MG63 (cell line): ENCODE data around the gene TMEM39B. TPM values are rescaled to one million over a fixed set of nuclear protein-coding genes. Genes with fewer than 3 reads are reported as not detected.
"Not testable (repeated sequence)": the region's sequence is repeated elsewhere in the genome, so short reads cannot be mapped to it uniquely, and the experiment has no call there.

Source experiments
- DNase-seq: peaks from one replicate; pipeline ENCODE4 v3.0.0-alpha.2; 2020
- H3K27me3 ChIP-seq: fragments of 250-450 bp; sonication (Bioruptor Pico); 2 replicates; pipeline ENCODE4 v1.5.1; 2020; ENCODE audit warnings: mild to moderate bottlenecking, moderate library complexity
- H3K36me3 ChIP-seq: fragments of 250-450 bp; sonication (Bioruptor Pico); 2 replicates; pipeline ENCODE4 v1.5.1; 2020; ENCODE audit warnings: mild to moderate bottlenecking, moderate library complexity
- H3K4me3 ChIP-seq: fragments of 250-450 bp; sonication (Bioruptor Pico); 2 replicates; pipeline ENCODE4 v1.5.1; 2020; ENCODE audit warnings: mild to moderate bottlenecking, moderate library complexity
- H3K9me3 ChIP-seq: fragments of 250-450 bp; sonication (Bioruptor Pico); 2 replicates; pipeline ENCODE4 v1.5.1; 2020; ENCODE audit warnings: mild to moderate bottlenecking, moderate library complexity
- total RNA-seq: library from RNA; depleted of rRNA; stranded (reverse); fragments of >200 nt; shearing (Covaris generic); gene quantifications from 2 replicates; pipeline ENCODE4 v1.2.3, GENCODE V29; 2014; ENCODE audit warnings: low replicate concordance; rRNA removed

Gene TMEM39B
- total RNA-seq, 1 experiment from 2014 or later = 13.0 TPM

- DNase-seq = no peak
- Histone ChIP-seq H3K4me3 (no peak overlapping the region), H3K27me3 (no peaks in the 10 kb centered on the region), H3K36me3 (peaks cover 2% of the 10 kb centered on the region), H3K9me3 (no peaks in the 10 kb centered on the region)
Measured at GRCh38 chr1:32126770-32127169, 54.0 kb downstream of the TMEM39B start.

GRCh38 chr1:32127409-32128198 is 54.9 kb downstream of the TMEM39B start:
- no peak overlapping the region for H3K4me3 ChIP-seq
- peaks cover 5% of the 10 kb centered on the region for H3K36me3 ChIP-seq
- H3K27me3 ChIP-seq = no peaks in the 10 kb centered on the region
- no peak for DNase-seq
- H3K9me3 ChIP-seq = no peaks in the 10 kb centered on the region

- no peak overlapping the region for H3K4me3 ChIP-seq
- no peaks in the 10 kb centered on the region for H3K9me3 ChIP-seq
- no peak for DNase-seq
- no peaks in the 10 kb centered on the region for H3K27me3 ChIP-seq
- H3K36me3 ChIP-seq = peaks cover 6% of the 10 kb centered on the region
Measured at GRCh38 chr1:32128479-32128878, 55.7 kb downstream of the TMEM39B start.

- H3K36me3 ChIP-seq = peaks cover 6% of the 10 kb centered on the region
- no peak for DNase-seq
- no peaks in the 10 kb centered on the region for H3K9me3 ChIP-seq
- H3K4me3 ChIP-seq = no peak overlapping the region
- H3K27me3 ChIP-seq = no peaks in the 10 kb centered on the region
Measured at GRCh38 chr1:32128964-32129363, 56.2 kb downstream of the TMEM39B start.

- H3K4me3 ChIP-seq, H3K27me3 ChIP-seq, DNase-seq, H3K9me3 ChIP-seq: not testable (repeated sequence)
- H3K36me3 ChIP-seq = peaks cover 11% of the 10 kb centered on the region
Measured at GRCh38 chr1:32133950-32134280, 61.2 kb downstream of the TMEM39B start.

- no peak for DNase-seq
- Histone ChIP-seq H3K27me3 (no peaks in the 10 kb centered on the region), H3K9me3 (no peaks in the 10 kb centered on the region), H3K36me3 (peaks cover 8% of the 10 kb centered on the region), H3K4me3 (no peak overlapping the region)
Measured at GRCh38 chr1:32137111-32137510, 64.4 kb downstream of the TMEM39B start.

- peaks cover 5% of the 10 kb centered on the region; the same call in 1 of the 2 replicates for H3K36me3 ChIP-seq
- H3K9me3 ChIP-seq = no peaks in the 10 kb centered on the region
- no peak for DNase-seq
- H3K27me3 ChIP-seq = no peaks in the 10 kb centered on the region
- no peak overlapping the region for H3K4me3 ChIP-seq
Measured at GRCh38 chr1:32138965-32139364, 66.2 kb downstream of the TMEM39B start.

- peaks cover under 1% of the 10 kb centered on the region; the same call in 1 of the 2 replicates for H3K9me3 ChIP-seq
- peaks cover 9% of the 10 kb centered on the region for H3K36me3 ChIP-seq
- DNase-seq = peak; percentile 54
- no peaks in the 10 kb centered on the region for H3K27me3 ChIP-seq
- no peak overlapping the region for H3K4me3 ChIP-seq
Measured at GRCh38 chr1:32142446-32143301, 69.9 kb downstream of the TMEM39B start.

- not testable (repeated sequence) for DNase-seq, H3K9me3 ChIP-seq
- H3K36me3 ChIP-seq = peaks cover 15% of the 10 kb centered on the region
Measured at GRCh38 chr1:32143302-32143695, 70.6 kb downstream of the TMEM39B start.

GRCh38 chr1:32144033-32144432 is 71.3 kb downstream of the TMEM39B start:
- no peak for DNase-seq
- H3K4me3 ChIP-seq = no peak overlapping the region
- H3K36me3 ChIP-seq = peaks cover 22% of the 10 kb centered on the region
- H3K27me3 ChIP-seq = no peaks in the 10 kb centered on the region
- peaks cover 9% of the 10 kb centered on the region for H3K9me3 ChIP-seq

More at GRCh38 chr1:32143302-32143695, 70.6 kb downstream of the TMEM39B start:
- H3K4me3 ChIP-seq, H3K27me3 ChIP-seq: not testable (repeated sequence)

GRCh38 chr1:32147799-32148198 is 75.1 kb downstream of the TMEM39B start:
- H3K27me3 ChIP-seq, H3K4me3 ChIP-seq, DNase-seq, H3K9me3 ChIP-seq: not testable (repeated sequence)
- H3K36me3 ChIP-seq = peaks cover 26% of the 10 kb centered on the region

- peaks cover 9% of the 10 kb centered on the region for H3K9me3 ChIP-seq
- DNase-seq = no peak
- no peak overlapping the region for H3K4me3 ChIP-seq
- no peaks in the 10 kb centered on the region for H3K27me3 ChIP-seq
- peaks cover 32% of the 10 kb centered on the region for H3K36me3 ChIP-seq
Measured at GRCh38 chr1:32150847-32151246, 78.1 kb downstream of the TMEM39B start.

- peaks cover 35% of the 10 kb centered on the region for H3K36me3 ChIP-seq
- H3K4me3 ChIP-seq = no peak overlapping the region
- H3K9me3 ChIP-seq = peaks cover 9% of the 10 kb centered on the region
- peak; percentile 55 for DNase-seq
- H3K27me3 ChIP-seq = no peaks in the 10 kb centered on the region
Measured at GRCh38 chr1:32151319-32151787, 78.6 kb downstream of the TMEM39B start.

Other genes starting within 250 kb of the TMEM39B start
- 321 and 754 TPM in 2 replicates for gene PTP4A2, start 134.6 kb upstream of the TMEM39B start, total RNA-seq
- 123 and 150 TPM in 2 replicates for gene KHDRBS1, start 59.1 kb upstream of the TMEM39B start, total RNA-seq
- gene KPNA6, start 35.1 kb downstream of the TMEM39B start, total RNA-seq = 38.6 and 43.0 TPM in 2 replicates
- gene TXLNA, start 106.7 kb downstream of the TMEM39B start, total RNA-seq = 78.6 and 87.6 TPM in 2 replicates
- 1.5 TPM in 1 of 2 replicates, not detected in the other for gene CCDC28B, start 127.7 kb downstream of the TMEM39B start, total RNA-seq
- 1.4 and 3.8 TPM in 2 replicates for gene IQCC, start 132.7 kb downstream of the TMEM39B start, total RNA-seq
- not detected in 2 replicates for gene DCDC2B, start 136.2 kb downstream of the TMEM39B start, total RNA-seq
- 12.2 and 14.5 TPM in 2 replicates for gene TMEM234, start 149.4 kb downstream of the TMEM39B start, total RNA-seq
- gene EIF3I, start 149.5 kb downstream of the TMEM39B start, total RNA-seq = 515 and 870 TPM in 2 replicates
- 0.30 TPM in 1 of 2 replicates, not detected in the other for gene FAM167B, start 174.3 kb downstream of the TMEM39B start, total RNA-seq
- gene LCK, start 178.3 kb downstream of the TMEM39B start, total RNA-seq = not detected in 2 replicates
- 88.0 and 98.3 TPM in 2 replicates for gene HDAC1, start 219.1 kb downstream of the TMEM39B start, total RNA-seq